Inflammatory macrophage treated with lipopolysaccharide for 1 hour (primary cell): ENCODE results near the gene PRELID1.
"Not testable (repeated sequence)": the region's sequence is repeated elsewhere in the genome, so short reads cannot be mapped to it uniquely, and the experiment has no call there.

Experiments
- DNase-seq, 2 donors: peaks; one replicate each; pipeline ENCODE4 v3.0.0-alpha.2; 2020 to 2022

PRELID1 gene

GRCh38 chr5:177303121-177303924, at the start of gene PRELID1, which contains the start of gene RAB24:
PRELID1 (plus strand) TSS chr5:177303799; CDS start chr5:177303986, 187 bp downstream.
RAB24 (minus strand) TSS chr5:177303719; CDS start chr5:177303288, 431 bp downstream.
- peak; percentile 72 to 90 for DNase-seq

GRCh38 chr5:177256296-177256695, 47.3 kb upstream of the PRELID1 start:
- no peak for DNase-seq

GRCh38 chr5:177258711-177259110, 44.9 kb upstream of the PRELID1 start:
- DNase-seq: not testable (repeated sequence)

- no peak for DNase-seq
Measured at GRCh38 chr5:177260961-177261360, 42.6 kb upstream of the PRELID1 start.

GRCh38 chr5:177261510-177261909, 42.1 kb upstream of the PRELID1 start:
- no peak for DNase-seq

GRCh38 chr5:177264178-177264577, 39.4 kb upstream of the PRELID1 start:
- no peak for DNase-seq

- DNase-seq: no peak
Measured at GRCh38 chr5:177265395-177265794, 38.2 kb upstream of the PRELID1 start.

- no peak for DNase-seq
Measured at GRCh38 chr5:177269232-177269895, 34.2 kb upstream of the PRELID1 start.

GRCh38 chr5:177269976-177270375, 33.6 kb upstream of the PRELID1 start:
- no peak for DNase-seq

- DNase-seq: no peak
Measured at GRCh38 chr5:177270653-177271052, 32.9 kb upstream of the PRELID1 start.

- no peak for DNase-seq
Measured at GRCh38 chr5:177271113-177271512, 32.5 kb upstream of the PRELID1 start.

GRCh38 chr5:177275883-177276282, 27.7 kb upstream of the PRELID1 start:
- DNase-seq: no peak

GRCh38 chr5:177276886-177277285, 26.7 kb upstream of the PRELID1 start:
- DNase-seq: no peak

- DNase-seq: no peak
Measured at GRCh38 chr5:177288191-177288590, 15.4 kb upstream of the PRELID1 start.

- no peak for DNase-seq
Measured at GRCh38 chr5:177290816-177291596, 12.6 kb upstream of the PRELID1 start.

GRCh38 chr5:177291735-177292134, 11.9 kb upstream of the PRELID1 start:
- no peak for DNase-seq

GRCh38 chr5:177293819-177294581, 9.6 kb upstream of the PRELID1 start:
- DNase-seq: no peak

GRCh38 chr5:177294632-177295031, 9.0 kb upstream of the PRELID1 start:
- DNase-seq: no peak

- DNase-seq: peak; percentile 23 to 35
Measured at GRCh38 chr5:177295924-177296323, 7.7 kb upstream of the PRELID1 start.

GRCh38 chr5:177296581-177296980, 7.0 kb upstream of the PRELID1 start:
- DNase-seq: no peak

- no peak for DNase-seq
Measured at GRCh38 chr5:177297922-177298321, 5.7 kb upstream of the PRELID1 start.

- DNase-seq: no peak
Measured at GRCh38 chr5:177299697-177300096, 3.9 kb upstream of the PRELID1 start.
